ENCODE data around the gene IFNAR1.

The IFNAR1 gene

GRCh38 chr21:33305938-33306337 is 18.8 kb upstream of the IFNAR1 start:
- TF ChIP-seq, protein P1, sequence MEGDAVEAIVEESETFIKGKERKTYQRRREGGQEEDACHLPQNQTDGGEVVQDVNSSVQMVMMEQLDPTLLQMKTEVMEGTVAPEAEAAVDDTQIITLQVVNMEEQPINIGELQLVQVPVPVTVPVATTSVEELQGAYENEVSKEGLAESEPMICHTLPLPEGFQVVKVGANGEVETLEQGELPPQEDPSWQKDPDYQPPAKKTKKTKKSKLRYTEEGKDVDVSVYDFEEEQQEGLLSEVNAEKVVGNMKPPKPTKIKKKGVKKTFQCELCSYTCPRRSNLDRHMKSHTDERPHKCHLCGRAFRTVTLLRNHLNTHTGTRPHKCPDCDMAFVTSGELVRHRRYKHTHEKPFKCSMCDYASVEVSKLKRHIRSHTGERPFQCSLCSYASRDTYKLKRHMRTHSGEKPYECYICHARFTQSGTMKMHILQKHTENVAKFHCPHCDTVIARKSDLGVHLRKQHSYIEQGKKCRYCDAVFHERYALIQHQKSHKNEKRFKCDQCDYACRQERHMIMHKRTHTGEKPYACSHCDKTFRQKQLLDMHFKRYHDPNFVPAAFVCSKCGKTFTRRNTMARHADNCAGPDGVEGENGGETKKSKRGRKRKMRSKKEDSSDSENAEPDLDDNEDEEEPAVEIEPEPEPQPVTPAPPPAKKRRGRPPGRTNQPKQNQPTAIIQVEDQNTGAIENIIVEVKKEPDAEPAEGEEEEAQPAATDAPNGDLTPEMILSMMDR (IDR thresholded peaks at IDR 0.05; ENCODE audit: low read depth, low read length) = no peak
- no peak for DNase-seq (ENCODE audit: extremely low read depth, low read depth)

GRCh38 chr21:33308586-33309490 is 15.9 kb upstream of the IFNAR1 start:
- DNase-seq (ENCODE audit: extremely low read depth, low read depth) = no peak
- TF ChIP-seq, protein P1 (IDR thresholded peaks at IDR 0.05; ENCODE audit: low read depth, low read length) = no peak

DNA sequence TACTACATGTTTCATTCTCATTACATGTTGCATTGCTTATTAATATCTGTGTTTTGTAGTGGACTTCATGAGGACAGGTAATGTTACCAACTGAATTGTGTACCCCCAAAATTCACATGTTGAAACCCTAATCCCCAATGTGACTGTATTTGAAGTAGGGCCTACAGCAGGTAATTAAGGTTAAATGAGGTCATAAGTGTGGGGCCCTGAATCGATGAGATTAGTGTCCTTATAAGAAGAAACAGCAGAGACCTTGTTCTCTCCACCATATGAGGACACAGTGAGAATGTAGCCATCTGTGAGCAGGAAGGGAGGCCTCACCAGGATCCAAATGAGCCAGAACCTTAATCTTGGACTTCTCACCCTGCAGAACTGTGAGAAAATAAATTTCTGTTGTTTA is 15.0 kb upstream of the IFNAR1 start:
- TF ChIP-seq, protein P1 (IDR thresholded peaks at IDR 0.05; ENCODE audit: low read depth, low read length) = no peak
- DNase-seq (ENCODE audit: extremely low read depth, low read depth) = no peak

- TF ChIP-seq, protein P1 (IDR thresholded peaks at IDR 0.05; ENCODE audit: low read depth, low read length) = no peak
- no peak for DNase-seq (ENCODE audit: extremely low read depth, low read depth)
Observed at GRCh38 chr21:33312121-33312520, 12.6 kb upstream of the IFNAR1 start.

DNA sequence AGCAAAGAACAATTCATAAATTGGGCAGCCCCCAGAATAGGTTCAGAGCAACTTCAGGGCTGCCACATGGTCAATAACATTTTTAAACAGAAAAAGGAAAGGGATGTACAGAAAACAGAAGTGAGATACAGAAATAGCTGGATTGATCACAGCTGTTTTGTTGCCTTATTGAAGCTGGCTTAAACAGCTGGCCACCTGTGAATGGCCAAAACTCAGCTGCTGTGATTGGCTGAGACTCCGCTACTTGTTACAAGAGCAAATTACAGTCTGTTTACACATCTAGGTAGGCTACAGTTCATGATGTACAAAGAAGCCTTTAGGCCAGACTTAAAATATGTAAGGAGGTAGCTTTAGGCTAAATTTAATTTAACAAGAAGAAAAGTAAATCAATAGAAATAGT is 11.6 kb upstream of the IFNAR1 start:
- DNase-seq (ENCODE audit: extremely low read depth, low read depth) = no peak
- TF ChIP-seq, protein P1 (IDR thresholded peaks at IDR 0.05; ENCODE audit: low read depth, low read length) = no peak

DNA sequence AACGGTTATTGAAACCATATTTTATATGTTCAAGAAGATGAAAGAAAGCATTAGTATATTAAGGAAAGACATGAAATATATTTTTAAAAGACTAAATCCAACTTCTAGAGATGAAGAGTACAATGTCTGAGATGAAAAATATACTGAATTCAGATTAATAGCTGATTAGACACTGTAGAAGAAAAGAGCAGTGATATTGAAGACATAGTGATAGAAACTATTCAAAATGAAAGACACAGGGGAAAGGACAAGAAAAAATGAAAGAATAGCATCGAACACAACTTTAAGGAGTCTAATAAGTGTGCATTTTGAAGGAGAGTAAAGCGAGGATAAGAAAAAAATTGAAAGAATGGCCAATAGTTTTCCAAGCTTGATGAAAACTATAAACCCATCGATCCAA is 11.2 kb upstream of the IFNAR1 start:
- TF ChIP-seq, protein P1 (IDR thresholded peaks at IDR 0.05; ENCODE audit: low read depth, low read length) = no peak
- DNase-seq (ENCODE audit: extremely low read depth, low read depth) = no peak

GRCh38 chr21:33314111-33314510 is 10.7 kb upstream of the IFNAR1 start:
- peak; percentile 3 for DNase-seq (ENCODE audit: extremely low read depth, low read depth)
- TF ChIP-seq, protein P1 (IDR thresholded peaks at IDR 0.05; ENCODE audit: low read depth, low read length) = no peak

Data from AG09319 (cell line).